Anterior cingulate cortex (tissue), 58 donors: ENCODE results near the gene KRTAP10-1.
"Not testable (repeated sequence)": the region's sequence is repeated elsewhere in the genome, so short reads cannot be mapped to it uniquely, and the experiment has no call there.

Experiments
- DNase-seq, 58 donors: peaks; one replicate each; lab custom pipeline; 2025; lab: John Stamatoyannopoulos, UW

Gene KRTAP10-1

GRCh38 chr21:44508711-44509445, 31.1 kb downstream of the KRTAP10-1 start:
- DNase-seq = no peak

- DNase-seq = no peak
Observed at GRCh38 chr21:44508426-44508710, 31.6 kb downstream of the KRTAP10-1 start.

- no peak for DNase-seq
Observed at GRCh38 chr21:44507673-44508425, 32.1 kb downstream of the KRTAP10-1 start.

GRCh38 chr21:44506279-44507255, 33.4 kb downstream of the KRTAP10-1 start:
- no peak for DNase-seq

- no peak for DNase-seq
Observed at GRCh38 chr21:44505673-44506278, 34.2 kb downstream of the KRTAP10-1 start.

- DNase-seq = no peak
Observed at GRCh38 chr21:44503901-44504399, 36.0 kb downstream of the KRTAP10-1 start.

- not testable (repeated sequence) for DNase-seq
Observed at GRCh38 chr21:44503006-44503889, 36.7 kb downstream of the KRTAP10-1 start.

- no peak for DNase-seq
Observed at GRCh38 chr21:44502171-44502958, 37.6 kb downstream of the KRTAP10-1 start.

GRCh38 chr21:44500111-44500510, 39.9 kb downstream of the KRTAP10-1 start:
- no peak for DNase-seq

- no peak for DNase-seq
Observed at GRCh38 chr21:44499631-44500030, 40.4 kb downstream of the KRTAP10-1 start.

GRCh38 chr21:44499211-44499560, 40.8 kb downstream of the KRTAP10-1 start:
- no peak for DNase-seq

GRCh38 chr21:44498280-44499210, 41.5 kb downstream of the KRTAP10-1 start:
- DNase-seq = no peak

GRCh38 chr21:44497703-44498126, 42.3 kb downstream of the KRTAP10-1 start:
- DNase-seq = peak in 1 of 58 donors; percentile 3

GRCh38 chr21:44496564-44497550, 43.1 kb downstream of the KRTAP10-1 start:
- DNase-seq = peak in 4 of 58 donors; percentile 9 to 22 (median 20)

GRCh38 chr21:44495611-44496563, 44.1 kb downstream of the KRTAP10-1 start:
- DNase-seq = no peak
